TTC549 (cell line): Measurements from ENCODE around the gene ARPP21.

Experiments used
- FAIRE-seq: peaks from 2 replicates; lab custom pipeline; 2012; peaks lifted over from hg19 to GRCh38; lab: Jason Lieb, UNC

The ARPP21 gene

DNA sequence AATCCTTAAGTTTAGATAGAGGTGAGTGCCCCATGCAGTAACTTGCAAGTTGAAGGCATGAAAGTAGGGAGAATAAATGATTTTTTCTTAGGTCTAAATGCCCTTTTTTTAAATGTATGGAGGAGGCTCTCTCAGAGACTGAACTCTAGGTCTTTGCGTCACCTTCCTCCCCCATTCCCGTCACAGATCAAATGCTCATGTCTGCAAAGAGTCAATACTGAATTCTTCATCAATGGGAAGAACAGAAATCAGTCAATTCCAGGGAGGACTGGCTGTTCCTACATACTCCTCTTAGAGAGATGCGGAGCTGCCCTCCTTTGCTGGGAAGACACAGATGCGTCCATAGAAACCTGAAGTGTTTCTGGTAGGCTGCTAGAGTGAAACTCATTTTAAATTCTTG is 98.2 kb downstream of the ARPP21 start:
- FAIRE-seq: no peak

DNA sequence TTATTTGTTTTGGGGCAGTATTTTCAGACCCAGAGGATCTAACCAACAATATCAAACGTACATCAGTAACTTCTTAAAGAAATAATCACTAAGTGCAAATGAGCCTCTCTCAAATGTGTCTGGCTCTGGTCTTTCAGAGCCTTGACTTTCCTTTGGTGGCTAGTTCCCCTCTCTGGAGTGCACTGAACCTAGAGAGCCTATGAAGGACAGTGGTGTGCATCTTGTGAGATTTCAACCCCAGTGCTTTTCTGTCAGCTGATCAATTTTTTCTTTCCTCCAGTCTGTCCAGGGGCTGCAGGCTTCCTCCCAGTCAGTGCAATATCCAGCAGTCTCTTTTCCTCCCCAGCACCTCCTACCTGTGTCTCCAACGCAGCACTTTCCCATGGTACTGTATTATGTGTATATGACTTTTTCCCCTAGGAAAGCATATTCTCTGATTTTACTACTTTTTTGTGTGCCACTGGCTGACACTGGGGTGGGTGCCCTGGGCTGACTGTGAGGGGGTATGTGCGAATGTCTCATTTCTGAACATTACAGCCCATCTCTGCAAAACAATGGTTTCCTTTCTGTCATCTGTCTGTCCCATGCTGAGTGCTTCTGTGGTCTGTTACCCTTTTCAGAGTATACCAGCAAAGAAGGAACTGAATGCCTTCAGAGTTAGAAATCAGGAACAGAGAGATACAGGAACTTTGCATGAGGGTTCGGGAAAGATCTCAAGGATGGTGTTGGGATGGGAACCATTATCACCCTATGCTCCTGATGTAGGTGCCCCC is 98.8 kb downstream of the ARPP21 start:
- no peak for FAIRE-seq

DNA sequence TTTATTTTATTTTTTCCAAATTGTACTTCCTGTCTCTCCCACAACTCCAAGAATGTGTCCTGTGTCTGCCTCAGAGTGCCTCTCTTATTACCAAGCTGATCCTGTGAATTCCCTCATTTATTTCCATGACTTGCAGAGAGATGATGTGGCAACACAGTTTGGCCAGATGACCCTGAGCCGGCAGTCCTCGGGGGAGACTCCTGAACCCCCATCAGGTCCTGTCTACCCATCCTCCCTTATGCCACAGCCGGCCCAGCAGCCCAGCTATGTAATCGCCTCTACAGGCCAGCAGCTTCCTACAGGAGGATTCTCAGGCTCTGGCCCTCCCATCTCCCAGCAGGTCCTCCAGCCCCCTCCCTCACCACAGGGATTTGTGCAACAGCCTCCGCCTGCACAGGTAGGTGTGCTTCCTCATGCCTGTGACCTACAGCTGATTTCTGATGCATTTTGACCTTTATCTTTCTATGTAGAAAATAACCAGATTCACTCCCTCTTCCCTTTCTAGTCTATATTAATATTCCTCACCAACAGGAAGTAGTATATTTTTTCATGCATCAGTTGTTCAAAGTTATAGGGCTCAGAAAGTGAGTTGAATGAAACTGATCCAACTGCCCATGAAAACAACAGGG is 100.0 kb downstream of the ARPP21 start:
- no peak for FAIRE-seq

DNA sequence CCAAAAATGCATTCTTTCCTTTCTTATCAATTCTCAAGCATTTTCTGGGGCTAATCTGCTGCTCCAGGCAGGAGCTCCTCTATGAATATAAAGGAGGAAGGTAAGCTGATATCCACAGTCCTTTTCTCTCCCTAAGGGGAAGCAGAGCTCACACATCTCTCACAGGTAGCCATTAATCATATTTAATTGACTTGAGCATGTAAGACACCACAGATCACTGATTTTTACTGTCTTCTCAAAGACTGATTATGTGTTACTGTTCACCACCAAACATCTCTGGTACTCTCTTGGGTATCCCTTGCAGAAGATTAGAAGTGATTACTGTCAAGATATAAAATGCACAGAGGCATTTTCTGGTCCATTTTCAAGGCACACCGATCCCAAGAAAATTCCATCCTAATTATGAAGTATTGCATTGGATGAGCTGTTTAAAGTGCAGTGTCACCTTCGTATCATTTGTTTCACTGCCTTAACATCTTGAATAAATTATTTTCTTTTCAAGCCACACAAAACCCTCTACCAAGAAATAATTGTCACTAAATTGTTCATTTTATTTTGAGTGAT is 100.7 kb downstream of the ARPP21 start:
- no peak for FAIRE-seq

GRCh38 chr3:35743218-35743617 is 103.9 kb downstream of the ARPP21 start:
- no peak for FAIRE-seq

DNA sequence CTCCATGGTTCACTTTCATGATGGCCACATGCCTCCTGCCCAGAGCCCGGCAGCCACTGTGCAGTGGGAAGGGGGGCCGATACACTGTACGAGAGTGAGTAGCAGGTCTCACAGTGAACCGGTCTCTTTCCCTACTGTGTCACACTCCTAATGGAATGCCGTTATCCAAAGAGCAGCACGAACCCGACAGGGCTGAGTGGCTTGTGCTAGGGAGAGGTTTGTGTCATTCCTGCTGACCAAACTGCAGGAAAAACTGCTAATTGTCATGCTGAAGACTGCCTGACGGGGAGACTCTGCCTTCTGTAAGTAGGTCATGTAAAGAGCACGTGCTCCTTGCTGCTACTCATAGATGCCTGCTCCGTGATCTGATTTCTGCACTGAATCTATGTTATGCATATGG is 105.1 kb downstream of the ARPP21 start:
- FAIRE-seq: no peak

- no peak for FAIRE-seq
These were observed 106.0 kb downstream of the ARPP21 start for GRCh38 chr3:35745351-35745750.

DNA sequence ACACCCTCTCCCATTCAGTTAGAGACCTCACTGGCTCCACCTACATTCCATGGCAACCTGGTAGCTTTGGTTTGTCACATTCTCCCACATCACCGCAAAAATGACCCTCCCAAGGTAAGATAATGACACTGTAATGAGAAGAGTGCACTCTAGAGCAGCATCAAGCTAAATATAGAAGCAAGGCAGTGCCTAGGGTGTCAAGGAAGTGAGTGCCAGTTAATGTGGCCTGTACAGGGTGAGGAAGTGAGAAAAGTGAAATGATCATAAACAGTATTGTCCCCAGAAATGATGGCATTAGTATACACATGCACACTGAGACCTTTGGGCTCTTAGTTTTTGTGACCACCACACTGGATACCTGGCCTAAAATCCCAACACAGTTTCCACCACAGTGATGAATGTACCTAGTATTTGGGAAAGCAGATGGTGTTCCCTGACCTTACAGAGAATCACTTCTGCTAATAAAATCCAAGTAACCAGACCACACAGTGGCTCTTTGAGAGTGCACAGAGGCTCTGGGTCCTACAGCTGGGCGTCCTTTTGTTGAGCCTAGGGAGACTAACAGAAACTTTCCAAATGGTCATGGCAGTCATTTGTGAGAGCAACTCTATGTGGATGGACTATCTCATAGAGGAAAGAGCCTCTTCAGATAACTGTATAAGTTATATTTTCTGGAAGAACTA is 106.6 kb downstream of the ARPP21 start:
- no peak for FAIRE-seq

- FAIRE-seq: no peak
These were observed 107.2 kb downstream of the ARPP21 start for GRCh38 chr3:35746492-35746891.

- FAIRE-seq: no peak
These were observed 108.8 kb downstream of the ARPP21 start for GRCh38 chr3:35748144-35748543.

DNA sequence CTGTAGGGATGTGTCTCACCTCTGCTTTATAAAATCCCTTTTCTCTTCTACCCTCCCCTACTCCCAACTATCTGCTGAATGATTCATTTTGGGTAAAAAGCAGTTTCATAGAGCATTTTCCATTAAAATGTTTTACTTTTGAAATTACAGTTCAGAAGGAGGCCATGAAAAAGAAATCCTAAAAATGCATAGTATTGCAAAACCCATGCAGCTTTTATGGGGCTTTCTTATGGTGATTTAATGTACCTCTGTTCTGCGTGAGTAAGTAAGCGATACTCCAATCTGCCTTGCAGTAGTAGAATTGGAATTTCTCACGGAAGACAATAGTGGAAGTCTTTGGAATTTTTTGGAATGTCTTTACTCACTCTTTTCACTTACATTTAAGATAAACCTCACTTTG is 111.9 kb downstream of the ARPP21 start:
- no peak for FAIRE-seq

GRCh38 chr3:35757991-35758757 is 118.8 kb downstream of the ARPP21 start:
- FAIRE-seq: no peak

GRCh38 chr3:35760146-35760545 is 120.8 kb downstream of the ARPP21 start:
- no peak for FAIRE-seq

DNA sequence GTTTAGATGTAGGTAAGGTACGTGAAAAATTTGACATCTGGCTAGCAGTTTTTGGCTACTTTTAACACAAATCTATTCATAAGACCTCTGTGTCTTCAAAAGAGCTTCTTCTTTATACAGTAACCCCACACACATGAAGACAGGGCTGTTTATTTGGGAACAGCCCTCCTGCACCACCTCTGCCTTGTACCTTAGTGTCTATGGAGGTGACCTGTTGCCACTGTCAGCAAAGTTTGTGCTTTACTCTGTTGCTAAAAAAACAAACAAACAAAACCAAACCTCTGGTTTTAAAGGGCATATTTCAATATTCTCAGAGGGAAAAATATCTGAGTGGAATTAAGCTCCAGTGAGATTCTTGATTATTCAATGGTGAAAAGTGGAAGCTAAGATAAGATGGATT is 122.0 kb downstream of the ARPP21 start:
- FAIRE-seq: no peak

DNA sequence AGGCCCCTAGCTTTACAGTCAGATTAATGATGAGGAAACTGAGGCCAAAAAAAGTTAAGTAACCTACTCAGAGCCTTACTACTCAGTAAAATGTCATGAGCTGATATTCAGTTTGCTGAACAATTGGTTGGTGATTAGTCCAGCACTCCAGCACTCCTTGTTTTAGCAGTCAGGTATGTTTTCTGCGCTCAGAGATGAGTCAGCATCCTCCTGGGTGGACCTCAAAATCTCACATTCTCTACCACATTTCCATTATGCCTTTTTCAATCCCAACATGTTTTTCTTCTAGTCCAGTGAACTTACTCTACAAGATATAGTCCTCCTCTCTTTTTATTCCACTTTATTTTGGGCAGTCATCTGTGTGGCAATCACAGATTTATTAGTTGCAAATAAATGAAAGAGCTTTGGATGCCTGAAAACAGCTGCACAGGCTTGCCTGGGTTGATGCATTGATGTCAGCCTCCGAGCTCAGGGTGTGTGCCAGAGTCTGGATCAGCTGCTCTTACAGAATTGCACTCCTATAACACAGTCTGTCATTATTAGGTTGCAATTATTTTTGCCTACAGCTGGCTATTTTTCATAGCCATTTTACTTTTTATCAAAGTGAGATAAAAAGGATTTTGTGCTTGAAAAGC is 133.2 kb downstream of the ARPP21 start:
- no peak for FAIRE-seq

- FAIRE-seq: no peak
These were observed 134.1 kb downstream of the ARPP21 start for GRCh38 chr3:35773417-35773816.

DNA sequence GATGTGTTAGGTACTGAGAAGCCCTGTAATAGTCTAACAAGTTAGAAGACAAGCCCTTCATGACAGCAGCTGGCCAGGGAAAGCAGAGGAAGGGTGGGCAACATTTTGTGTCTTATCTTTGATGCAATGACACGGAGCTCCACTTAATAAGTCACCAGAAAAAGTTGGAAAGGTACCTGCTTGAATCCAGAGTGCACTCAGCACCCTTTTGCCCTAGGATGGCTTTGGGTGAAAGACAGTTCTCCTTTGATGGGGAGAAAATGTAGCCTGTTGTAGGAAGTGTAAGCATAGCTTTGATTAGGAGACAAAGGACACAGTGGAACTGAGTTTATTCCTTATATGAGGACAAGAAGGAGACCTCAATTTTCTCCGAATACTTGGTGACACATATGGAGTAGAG is 137.0 kb downstream of the ARPP21 start:
- no peak for FAIRE-seq

- FAIRE-seq: no peak
These were observed 137.7 kb downstream of the ARPP21 start for GRCh38 chr3:35777065-35777464.

DNA sequence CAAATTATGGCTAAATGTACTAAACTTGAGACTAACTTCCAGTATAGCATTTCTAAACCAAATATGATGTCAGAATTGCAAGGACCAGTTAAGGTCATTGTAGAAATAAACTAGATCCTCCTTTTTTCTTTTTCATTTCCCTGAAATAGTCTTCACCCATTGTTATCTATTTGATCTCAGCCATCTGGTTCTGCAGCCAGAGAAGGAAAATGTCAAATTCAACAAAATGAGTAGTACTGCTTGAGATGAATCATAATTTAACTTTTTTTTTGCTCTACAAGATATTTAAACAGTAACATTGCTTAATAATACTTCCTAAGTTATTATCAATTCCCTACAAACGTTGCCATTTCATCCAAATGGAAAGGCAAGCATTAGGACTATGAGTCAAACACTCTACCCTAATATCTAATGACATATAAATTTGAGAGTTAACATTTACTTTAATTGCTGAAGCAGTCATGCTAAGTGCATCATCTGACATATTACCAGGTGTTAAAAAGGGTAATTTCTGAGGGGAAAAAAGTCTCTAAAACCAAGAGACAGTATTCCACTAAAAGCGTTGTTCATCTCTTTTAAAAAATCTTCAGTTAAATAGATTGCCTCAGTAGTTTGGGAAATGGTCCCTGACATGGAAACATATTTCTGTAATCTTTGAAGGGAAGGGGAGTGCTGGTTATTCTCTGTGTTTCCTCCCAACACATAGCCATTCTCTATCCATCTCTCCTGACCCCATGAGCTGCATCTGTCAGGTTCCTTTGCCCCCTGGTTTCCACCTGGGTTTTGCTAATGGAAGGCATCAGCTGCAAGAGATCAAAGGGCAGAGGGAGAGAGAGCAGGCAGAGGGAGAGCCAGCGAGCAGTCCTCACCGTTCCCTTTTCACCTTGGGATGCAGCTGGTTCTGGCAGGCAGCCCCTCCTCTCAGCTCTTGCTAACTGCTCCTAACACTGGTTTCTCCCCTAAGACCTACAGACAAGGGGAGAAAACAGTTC is 138.5 kb downstream of the ARPP21 start:
- FAIRE-seq: no peak

GRCh38 chr3:35779611-35780010 is 140.3 kb downstream of the ARPP21 start:
- FAIRE-seq: no peak

DNA sequence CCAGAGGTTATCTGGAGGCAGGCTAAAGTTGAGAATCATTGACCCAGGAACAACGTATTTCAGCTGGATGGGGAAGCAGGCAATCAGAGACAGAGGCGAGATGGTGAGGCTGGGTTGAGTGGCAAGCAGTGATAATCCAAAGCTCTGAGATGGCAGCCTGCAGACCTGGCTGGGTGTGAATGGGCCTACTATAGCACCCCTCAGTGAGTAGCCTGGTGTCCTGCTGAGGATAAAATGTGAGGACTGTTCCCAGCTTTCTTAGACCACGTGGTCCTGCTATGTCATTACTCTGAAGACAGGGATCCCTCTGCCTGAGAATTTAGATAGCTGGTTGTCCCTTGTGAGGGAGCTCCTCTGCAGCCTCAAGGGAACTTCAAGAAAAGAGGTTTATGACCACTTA is 141.5 kb downstream of the ARPP21 start:
- no peak for FAIRE-seq
